NB4 (cell line): Measurements from ENCODE around the gene NUB1.
A peak's percentile ranks its signal among the peaks of the same experiment; 100 is the strongest.

Experiments used
- DNase-seq: peaks from one replicate; pipeline ENCODE4 v3.0.0; 2010; ENCODE audit warnings: low read depth
- H3K4me3 ChIP-seq: one replicate; pipeline ENCODE4 v1.5.1; 2011; ENCODE audit warnings: mild to moderate bottlenecking, low read depth, low read length, moderate library complexity
- MYC ChIP-seq: IDR thresholded peaks from 2 replicates; pipeline ENCODE4 v1.6.1; 2011; ENCODE audit warnings: low read depth, low read length
- POLR2A ChIP-seq: IDR thresholded peaks from 2 replicates; pipeline ENCODE4 v1.6.1; 2011; ENCODE audit warnings: mild to moderate bottlenecking; ENCODE audit not compliant: insufficient read length; ENCODE audit errors: extremely low read depth
- TF ChIP-seq, protein P1 (sequence below): IDR thresholded peaks from one replicate; pipeline ENCODE4 v1.5.1; 2012; ENCODE audit warnings: low read depth, low read length
- TF ChIP-seq, protein P2 (sequence below): IDR thresholded peaks from 2 replicates; pipeline ENCODE4 v1.6.1; 2011; ENCODE audit warnings: low read depth, low read length

Gene NUB1

DNA sequence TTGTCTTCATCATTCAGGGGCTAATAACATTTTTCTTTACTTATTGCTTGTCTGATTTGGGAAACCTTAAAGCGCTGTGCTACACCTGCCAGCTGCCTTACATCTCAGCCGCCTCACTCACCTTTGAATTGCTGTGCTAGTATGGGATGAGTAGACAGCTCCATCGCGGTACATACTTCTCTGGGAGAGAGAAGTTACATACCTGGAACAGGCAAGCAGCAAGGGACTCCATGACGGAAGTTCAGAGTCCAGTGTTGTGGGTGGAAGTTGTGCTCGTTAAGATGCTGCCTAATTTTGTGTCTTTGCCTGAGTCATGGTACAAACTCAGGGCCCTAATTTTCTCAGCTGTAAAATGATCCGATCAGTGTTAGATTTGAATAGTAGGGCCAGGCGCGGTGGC is 1.9 kb downstream of the NUB1 start:
- DNase-seq = no peak
- no peak overlapping the region for H3K4me3 ChIP-seq
- no peak for TF ChIP-seq POLR2A

DNA sequence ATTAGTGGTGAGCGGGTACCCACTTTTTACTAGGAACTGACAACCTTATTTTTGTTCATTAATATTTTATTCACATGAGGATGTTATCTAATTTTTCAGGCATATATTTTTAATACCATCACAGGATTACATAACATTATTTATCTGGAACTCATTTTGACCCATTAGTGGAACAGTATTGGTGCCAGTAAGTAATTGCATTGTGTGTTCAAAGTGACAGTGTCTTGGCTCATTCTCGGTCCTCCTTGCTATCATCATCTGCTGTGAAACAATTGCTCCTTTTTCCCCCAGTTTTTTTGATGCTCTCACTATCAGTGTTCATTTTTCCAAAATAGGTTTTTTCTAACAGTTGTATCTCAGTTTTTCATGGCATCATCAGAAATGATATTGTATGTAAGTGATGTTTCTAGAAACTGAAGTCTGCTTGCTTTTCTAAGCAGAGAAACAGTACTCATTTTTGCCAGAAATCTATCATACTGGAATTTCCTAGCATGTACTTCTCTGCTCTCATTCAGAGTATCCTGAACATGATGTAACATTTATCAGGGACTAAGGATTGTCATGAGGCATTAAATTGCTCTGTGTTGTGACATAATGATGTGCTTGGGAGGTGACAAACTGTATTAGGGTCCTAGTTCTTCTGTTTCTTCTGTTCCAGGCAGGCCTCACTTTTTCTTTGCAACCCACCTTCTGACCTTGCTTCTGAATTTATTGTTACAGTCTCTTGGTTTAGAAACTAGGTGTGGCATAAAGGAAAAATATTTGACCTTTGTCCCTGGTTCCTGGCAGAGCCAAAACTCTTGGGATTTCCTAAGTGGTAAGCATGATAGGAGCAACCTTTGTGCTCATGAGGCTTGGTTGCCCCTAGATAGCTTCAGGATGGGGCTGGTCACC is 4.2 kb downstream of the NUB1 start:
- no peak for DNase-seq
- no peak overlapping the region for H3K4me3 ChIP-seq
- TF ChIP-seq, protein P1, sequence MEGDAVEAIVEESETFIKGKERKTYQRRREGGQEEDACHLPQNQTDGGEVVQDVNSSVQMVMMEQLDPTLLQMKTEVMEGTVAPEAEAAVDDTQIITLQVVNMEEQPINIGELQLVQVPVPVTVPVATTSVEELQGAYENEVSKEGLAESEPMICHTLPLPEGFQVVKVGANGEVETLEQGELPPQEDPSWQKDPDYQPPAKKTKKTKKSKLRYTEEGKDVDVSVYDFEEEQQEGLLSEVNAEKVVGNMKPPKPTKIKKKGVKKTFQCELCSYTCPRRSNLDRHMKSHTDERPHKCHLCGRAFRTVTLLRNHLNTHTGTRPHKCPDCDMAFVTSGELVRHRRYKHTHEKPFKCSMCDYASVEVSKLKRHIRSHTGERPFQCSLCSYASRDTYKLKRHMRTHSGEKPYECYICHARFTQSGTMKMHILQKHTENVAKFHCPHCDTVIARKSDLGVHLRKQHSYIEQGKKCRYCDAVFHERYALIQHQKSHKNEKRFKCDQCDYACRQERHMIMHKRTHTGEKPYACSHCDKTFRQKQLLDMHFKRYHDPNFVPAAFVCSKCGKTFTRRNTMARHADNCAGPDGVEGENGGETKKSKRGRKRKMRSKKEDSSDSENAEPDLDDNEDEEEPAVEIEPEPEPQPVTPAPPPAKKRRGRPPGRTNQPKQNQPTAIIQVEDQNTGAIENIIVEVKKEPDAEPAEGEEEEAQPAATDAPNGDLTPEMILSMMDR = no peak
- TF ChIP-seq, protein P2, sequence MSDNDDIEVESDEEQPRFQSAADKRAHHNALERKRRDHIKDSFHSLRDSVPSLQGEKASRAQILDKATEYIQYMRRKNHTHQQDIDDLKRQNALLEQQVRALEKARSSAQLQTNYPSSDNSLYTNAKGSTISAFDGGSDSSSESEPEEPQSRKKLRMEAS = no peak
- TF ChIP-seq POLR2A (no peak), MYC (no peak)

DNA sequence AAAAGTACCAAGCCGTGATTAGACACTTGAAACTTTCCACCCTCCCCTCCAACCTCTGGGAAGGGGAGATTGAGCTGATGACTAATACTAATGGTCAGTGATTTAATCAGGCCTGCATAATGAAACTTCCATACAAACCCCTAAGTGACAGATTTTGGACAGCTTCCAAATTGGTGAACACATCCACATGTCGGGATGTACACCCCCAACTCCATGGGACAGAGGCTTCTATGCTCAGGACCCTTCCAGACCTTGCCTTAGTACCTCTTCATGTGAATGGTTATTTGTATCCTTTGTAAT is 4.8 kb downstream of the NUB1 start:
- no peak for DNase-seq
- TF ChIP-seq, protein P1 = no peak
- TF ChIP-seq, protein P2 = no peak
- TF ChIP-seq MYC (no peak), POLR2A (no peak)
- no peak overlapping the region for H3K4me3 ChIP-seq

DNA sequence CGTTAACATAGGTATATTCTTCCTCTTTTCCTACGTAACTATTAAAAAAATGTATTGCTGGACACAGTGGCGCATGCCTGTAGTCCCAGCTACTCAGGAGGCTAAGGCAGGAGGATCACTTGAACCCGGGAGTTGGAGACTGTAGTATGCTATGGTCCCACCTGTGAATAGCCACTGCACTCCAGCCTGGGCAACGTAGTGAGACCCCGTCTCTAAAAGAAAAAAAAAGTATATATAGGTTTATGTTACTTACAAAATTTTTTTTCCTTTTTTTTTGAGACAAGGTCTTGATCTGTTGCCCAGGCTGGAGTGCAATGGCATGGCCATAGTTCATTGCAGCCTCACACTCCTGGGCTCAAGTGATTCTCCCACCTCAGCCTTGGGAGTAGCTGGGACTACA is 5.6 kb downstream of the NUB1 start:
- no peak overlapping the region for H3K4me3 ChIP-seq
- DNase-seq = no peak
- TF ChIP-seq POLR2A = no peak

DNA sequence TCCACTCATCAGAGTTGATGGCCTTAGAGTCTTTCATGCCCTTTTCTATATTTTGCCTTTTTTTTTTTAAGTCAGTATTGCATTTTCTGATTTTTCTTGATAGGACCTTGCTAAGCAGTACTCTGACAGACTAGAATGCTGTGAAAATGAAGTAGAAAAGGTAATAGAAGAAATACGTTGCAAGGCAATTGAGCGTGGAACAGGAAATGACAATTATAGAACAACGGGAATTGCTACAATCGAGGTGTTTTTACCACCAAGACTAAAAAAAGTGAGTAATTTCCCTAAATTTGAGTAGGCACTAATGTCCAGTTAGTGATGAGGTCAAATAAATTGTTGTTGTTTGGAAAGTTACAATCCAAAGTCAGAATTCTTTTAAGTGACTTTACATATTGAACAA is 7.4 kb downstream of the NUB1 start:
- DNase-seq = no peak
- TF ChIP-seq, protein P1 = no peak
- TF ChIP-seq POLR2A (no peak), MYC (no peak)
- TF ChIP-seq, protein P2 = no peak
- peak overlapping the region; percentile 70 for H3K4me3 ChIP-seq

DNA sequence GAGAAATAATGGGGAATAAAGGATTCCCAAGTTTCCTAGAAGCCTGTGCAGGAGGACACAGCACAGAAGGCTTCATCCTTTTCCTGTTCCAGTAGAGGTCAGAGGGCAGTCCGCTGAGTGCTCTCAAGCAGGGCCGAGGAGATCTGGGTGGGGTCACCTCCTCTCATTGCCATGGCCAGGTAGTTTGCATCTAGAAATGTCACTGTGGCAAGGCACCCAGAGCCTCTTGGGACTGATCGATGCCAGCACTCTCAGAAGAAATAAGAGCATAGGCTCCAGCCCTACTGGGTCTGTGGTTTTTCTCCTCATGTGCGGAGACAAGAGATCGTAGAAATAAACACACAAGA is 7.9 kb downstream of the NUB1 start:
- TF ChIP-seq, protein P1 = no peak
- TF ChIP-seq, protein P2 = no peak
- TF ChIP-seq POLR2A = no peak
- TF ChIP-seq MYC = no peak
- no peak for DNase-seq
- peak overlapping the region; percentile 70 for H3K4me3 ChIP-seq

DNA sequence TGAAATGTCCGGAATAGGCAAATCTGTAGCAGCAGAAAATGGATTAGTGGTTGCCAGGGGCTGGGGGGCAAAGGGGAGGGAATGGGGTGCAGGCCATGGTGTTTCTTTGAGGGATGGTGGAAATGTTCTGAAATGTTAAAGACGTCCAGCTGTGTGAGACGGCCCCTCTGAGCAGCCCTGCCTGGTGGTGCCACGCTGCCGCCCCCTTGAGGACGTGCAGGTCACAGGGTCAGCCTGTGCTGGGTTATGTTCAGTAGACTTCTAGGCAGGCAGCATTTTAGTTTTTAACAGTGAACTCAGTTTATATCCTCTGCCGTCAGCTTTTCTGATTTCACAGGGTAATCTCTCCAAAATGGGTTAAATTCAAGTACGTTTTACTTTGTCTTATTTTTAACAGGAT is 9.4 kb downstream of the NUB1 start:
- H3K4me3 ChIP-seq = no peak overlapping the region
- TF ChIP-seq, protein P1 = peak; percentile 68
- no peak for TF ChIP-seq POLR2A

More for the DNA sequence above, 9.4 kb downstream of the NUB1 start:
- DNase-seq = peak; percentile 67
